Panc1 (cell line): Measurements from ENCODE around the gene SH3TC1. TPM values are rescaled to one million over a fixed set of nuclear protein-coding genes. Genes with fewer than 3 reads are reported as not detected.

ENCODE experiments used
- ATAC-seq: fragments of 200-7000 bp; cut with Tn5 transposase; 2 replicates; pipeline ENCODE4 v1.9.1; 2020; ENCODE audit warnings: mild to moderate bottlenecking, moderate library complexity
- BruUV-seq: library from RNA; stranded (reverse); fragments of 400-500 nt; replicated peaks from 2 replicates; lab custom pipeline; 2021; lab: Mats Ljungman, UMichigan
- CTCF ChIA-PET: fragments of 300-600 bp; sonication (Branson Sonifier 250); formaldehyde crosslinking; loops from one replicate; lab custom pipeline; 2022; ENCODE audit warnings: antibody characterized with exemption; lab: Charles Lee
- POLR2A ChIA-PET: fragments of 300-600 bp; sonication (Branson Sonifier 250); formaldehyde crosslinking; loops from one replicate; lab custom pipeline; 2022; ENCODE audit warnings: antibody characterized with exemption; lab: Charles Lee
- DNase-seq: peaks from one replicate; pipeline ENCODE4 v3.0.0-alpha.2; 2010; ENCODE audit warnings: low read depth, low spot score
- H3K27ac ChIP-seq: 2 replicates; pipeline ENCODE4 v1.5.1; 2011; ENCODE audit warnings: mild to moderate bottlenecking, low read length, inconsistent platforms
- H3K27me3 ChIP-seq: fragments of 200-500 bp; sonication (Bioruptor generic); 2 replicates; pipeline ENCODE4 v1.6.0; 2014; ENCODE audit warnings: low read length, inconsistent platforms; ENCODE audit not compliant: control insufficient read depth, insufficient read depth
- H3K36me3 ChIP-seq: fragments of 200-500 bp; sonication (Bioruptor generic); 2 replicates; pipeline ENCODE4 v1.5.1; 2014; ENCODE audit warnings: inconsistent platforms, mild to moderate bottlenecking, low read length, moderate library complexity; ENCODE audit not compliant: control insufficient read depth, insufficient read depth
- H3K4me1 ChIP-seq: 2 replicates; pipeline ENCODE4 v1.5.1; 2011; ENCODE audit warnings: inconsistent platforms, mild to moderate bottlenecking, low read length, moderate library complexity; ENCODE audit not compliant: control insufficient read depth, insufficient read depth
- H3K4me3 ChIP-seq, 2 experiments: 2 replicates each; pipeline ENCODE4 v1.5.1; 2011 to 2012; ENCODE audit warnings: low read depth in 2 of 2, low read length in 2 of 2, mild to moderate bottlenecking in 2 of 2, inconsistent platforms in 1 of 2, moderate library complexity in 1 of 2
- H3K9me3 ChIP-seq: fragments of 200-500 bp; sonication (Bioruptor generic); 2 replicates; pipeline ENCODE4 v1.5.1; 2014; ENCODE audit warnings: low read depth, mild to moderate bottlenecking, inconsistent platforms, low read length, moderate library complexity; ENCODE audit not compliant: control insufficient read depth, insufficient read depth
- POLR2AphosphoS5 ChIP-seq: IDR thresholded peaks from 2 replicates; pipeline ENCODE4 v1.6.1; 2012; ENCODE audit warnings: mild to moderate bottlenecking, low read depth, low read length, moderate library complexity
- REST ChIP-seq, 2 experiments: IDR thresholded peaks; 2 replicates each; pipeline ENCODE4 v1.6.1; 2011 to 2012; ENCODE audit warnings: low read depth in 2 of 2, control low read depth in 1 of 2, low read length in 1 of 2, mild to moderate bottlenecking in 1 of 2, moderate library complexity in 1 of 2; ENCODE audit not compliant: insufficient read depth in 1 of 2
- SIN3A ChIP-seq: IDR thresholded peaks from 2 replicates; pipeline ENCODE4 v1.6.1; 2012; ENCODE audit warnings: low read depth, mild to moderate bottlenecking, low read length, moderate library complexity, borderline replicate concordance; ENCODE audit not compliant: insufficient read depth
- TCF7L2 ChIP-seq: IDR thresholded peaks from 2 replicates; pipeline ENCODE4 v1.6.1; 2011; ENCODE audit warnings: mild to moderate bottlenecking, low read depth, low read length, inconsistent platforms
- in situ Hi-C: cut with HindIII; loops from 2 replicates; pipeline ENCODE4 v1.10.0; 2016; ENCODE audit warnings: low sequenced_read_pairs, low pct_unique_long_range_greater_than_20kb
- intact Hi-C: fragments of 100-400 bp; cut with micrococcal nuclease; formaldehyde crosslinking; loops from one replicate; pipeline ENCODE4 v1.10.0; 2022; ENCODE audit not compliant: unreplicated experiment
- total RNA-seq: library from RNA; stranded (reverse); gene quantifications from one replicate; pipeline ENCODE4 v1.2.1, GENCODE V29; 2021; ENCODE audit not compliant: unreplicated experiment
- TF ChIP-seq, protein P1 (sequence below): fragments of 450-650 bp; IDR thresholded peaks from 2 replicates; pipeline ENCODE4 v1.5.1; 2017; ENCODE audit warnings: mild to moderate bottlenecking

The SH3TC1 gene
- total RNA-seq, 1 experiment from 2014 or later: 4.5 TPM

- TF ChIP-seq POLR2AphosphoS5: no peak
- no peak for TF ChIP-seq SIN3A
- TF ChIP-seq TCF7L2: no peak
- TF ChIP-seq, protein P1, sequence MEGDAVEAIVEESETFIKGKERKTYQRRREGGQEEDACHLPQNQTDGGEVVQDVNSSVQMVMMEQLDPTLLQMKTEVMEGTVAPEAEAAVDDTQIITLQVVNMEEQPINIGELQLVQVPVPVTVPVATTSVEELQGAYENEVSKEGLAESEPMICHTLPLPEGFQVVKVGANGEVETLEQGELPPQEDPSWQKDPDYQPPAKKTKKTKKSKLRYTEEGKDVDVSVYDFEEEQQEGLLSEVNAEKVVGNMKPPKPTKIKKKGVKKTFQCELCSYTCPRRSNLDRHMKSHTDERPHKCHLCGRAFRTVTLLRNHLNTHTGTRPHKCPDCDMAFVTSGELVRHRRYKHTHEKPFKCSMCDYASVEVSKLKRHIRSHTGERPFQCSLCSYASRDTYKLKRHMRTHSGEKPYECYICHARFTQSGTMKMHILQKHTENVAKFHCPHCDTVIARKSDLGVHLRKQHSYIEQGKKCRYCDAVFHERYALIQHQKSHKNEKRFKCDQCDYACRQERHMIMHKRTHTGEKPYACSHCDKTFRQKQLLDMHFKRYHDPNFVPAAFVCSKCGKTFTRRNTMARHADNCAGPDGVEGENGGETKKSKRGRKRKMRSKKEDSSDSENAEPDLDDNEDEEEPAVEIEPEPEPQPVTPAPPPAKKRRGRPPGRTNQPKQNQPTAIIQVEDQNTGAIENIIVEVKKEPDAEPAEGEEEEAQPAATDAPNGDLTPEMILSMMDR: no peak
- no peak for TF ChIP-seq REST (IDR thresholded peaks at IDR 0.05; ENCODE audit: insufficient read depth in 1 of 2, low read depth in 2 of 2, low read length in 1 of 2)
- Histone ChIP-seq H3K4me3 (no peak overlapping the region), H3K36me3 (no peaks in the 10 kb centered on the region), H3K9me3 (no peaks in the 10 kb centered on the region), H3K4me1 (no peaks in the 10 kb centered on the region; the same call in 1 of the 2 replicates), H3K27ac (no peak overlapping the region), H3K27me3 (no peaks in the 10 kb centered on the region)
- no TSS peak for BruUV-seq
- DNase-seq (no peak), ATAC-seq (no peak)
- intact Hi-C loops: no loop called here
- in situ Hi-C loops: no loop called here
- ChIA-PET CTCF (no interaction called here), POLR2A (no interaction called here)
Measured at GRCh38 chr4:8222609-8223388, 23.7 kb downstream of the SH3TC1 start.

DNA sequence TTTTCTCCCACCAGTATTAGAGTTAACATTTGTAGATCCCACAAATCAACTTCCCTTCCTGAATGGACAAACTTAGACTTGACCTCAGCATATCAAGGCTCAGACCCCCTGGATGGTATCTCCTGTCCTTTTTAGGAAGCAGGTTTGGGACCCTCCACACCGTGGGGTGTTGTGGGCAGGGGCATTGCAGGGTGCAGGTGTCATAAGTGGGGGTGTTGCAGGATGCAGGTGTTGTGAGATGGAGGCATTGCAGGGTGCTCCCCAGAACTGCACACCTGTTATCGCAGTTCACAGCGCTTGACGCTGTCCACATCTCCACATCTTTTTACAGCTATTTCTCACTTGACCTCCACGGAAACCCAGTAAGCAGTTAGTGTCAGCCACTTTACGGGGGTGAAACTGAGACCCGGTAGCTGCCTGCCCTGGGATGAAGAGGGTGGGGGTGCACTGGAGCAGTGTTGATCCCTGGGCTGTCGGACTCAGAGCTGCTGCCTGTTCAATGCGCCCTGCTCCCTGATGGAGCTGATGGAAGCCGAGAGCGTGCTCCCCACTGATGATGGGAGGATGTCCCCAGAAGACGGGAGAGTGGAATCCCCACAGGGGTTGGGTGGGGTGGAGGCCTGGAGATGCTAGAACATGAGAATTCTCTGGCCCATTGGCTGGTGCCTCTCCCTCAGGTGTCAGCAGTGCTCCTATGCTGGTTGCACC is 25.3 kb downstream of the SH3TC1 start:
- in situ Hi-C loops: no loop called here
- Histone ChIP-seq H3K4me3 (no peak overlapping the region), H3K9me3 (no peaks in the 10 kb centered on the region), H3K36me3 (no peaks in the 10 kb centered on the region), H3K4me1 (no peaks in the 10 kb centered on the region; the same call in none of the 2 replicates), H3K27ac (no peak overlapping the region), H3K27me3 (no peaks in the 10 kb centered on the region)
- DNase-seq (no peak), ATAC-seq (no peak)
- CTCF ChIA-PET: no interaction called here
- no TSS peak for BruUV-seq
- TF ChIP-seq, protein P1: no peak
- TF ChIP-seq TCF7L2: no peak
- no peak for TF ChIP-seq SIN3A
- TF ChIP-seq POLR2AphosphoS5: no peak
- intact Hi-C loops: no loop called here
- POLR2A ChIA-PET: no interaction called here
